GM10847 (cell line): ENCODE results near the gene TNFRSF18.

Experiments used
- POLR2A ChIP-seq: IDR thresholded peaks from 2 replicates; pipeline ENCODE4 v1.6.1; 2011; ENCODE audit not compliant: insufficient read length; ENCODE audit errors: extremely low read depth

Gene TNFRSF18

DNA sequence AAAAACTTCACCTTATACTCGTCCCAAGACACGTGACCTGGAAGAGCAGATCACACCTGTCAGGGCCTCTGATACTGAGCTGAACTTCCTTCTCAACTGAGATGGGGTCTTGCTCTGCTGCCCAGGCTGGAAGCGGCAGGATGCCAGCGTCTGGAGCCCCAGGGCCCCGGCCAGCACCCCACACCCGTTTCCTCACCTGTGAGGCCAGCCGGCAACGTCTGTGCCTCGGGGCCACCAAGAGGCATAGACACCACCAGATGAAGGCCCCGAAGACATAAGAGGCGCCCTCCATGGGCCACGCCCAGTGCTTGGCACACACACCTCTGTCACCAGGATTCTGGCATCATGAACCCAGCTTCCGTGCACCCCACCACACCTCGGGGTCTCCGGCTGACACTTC is 16.9 kb upstream of the TNFRSF18 start:
- no peak for TF ChIP-seq POLR2A

DNA sequence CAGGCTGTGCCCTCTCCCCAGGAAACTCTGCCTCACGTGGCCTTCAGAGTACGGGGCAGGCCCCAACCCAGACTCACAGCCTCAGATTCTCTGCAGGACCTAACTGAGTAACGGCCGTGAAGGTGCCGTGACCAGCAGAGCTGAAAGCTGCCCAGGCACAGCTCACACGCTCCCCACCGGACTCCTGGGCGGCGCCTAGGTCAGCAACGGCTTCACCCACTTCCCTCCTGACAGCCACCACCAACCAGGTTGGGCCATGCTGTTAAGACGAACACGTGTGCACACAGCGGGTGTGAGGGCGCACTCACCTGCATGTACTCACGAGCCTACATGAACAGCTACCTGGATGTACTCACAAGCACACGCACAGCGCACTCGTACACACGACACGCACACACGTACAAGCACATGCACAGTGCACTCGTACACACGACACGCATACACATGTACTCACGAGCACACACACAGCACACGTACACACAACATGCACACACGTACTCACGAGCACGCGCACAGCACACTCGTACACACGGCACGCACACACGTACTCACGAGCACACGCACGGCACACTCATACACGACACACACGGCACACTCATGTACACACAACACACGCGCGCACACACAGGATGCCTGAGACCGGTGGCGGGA is 16.3 kb upstream of the TNFRSF18 start:
- no peak for TF ChIP-seq POLR2A

DNA sequence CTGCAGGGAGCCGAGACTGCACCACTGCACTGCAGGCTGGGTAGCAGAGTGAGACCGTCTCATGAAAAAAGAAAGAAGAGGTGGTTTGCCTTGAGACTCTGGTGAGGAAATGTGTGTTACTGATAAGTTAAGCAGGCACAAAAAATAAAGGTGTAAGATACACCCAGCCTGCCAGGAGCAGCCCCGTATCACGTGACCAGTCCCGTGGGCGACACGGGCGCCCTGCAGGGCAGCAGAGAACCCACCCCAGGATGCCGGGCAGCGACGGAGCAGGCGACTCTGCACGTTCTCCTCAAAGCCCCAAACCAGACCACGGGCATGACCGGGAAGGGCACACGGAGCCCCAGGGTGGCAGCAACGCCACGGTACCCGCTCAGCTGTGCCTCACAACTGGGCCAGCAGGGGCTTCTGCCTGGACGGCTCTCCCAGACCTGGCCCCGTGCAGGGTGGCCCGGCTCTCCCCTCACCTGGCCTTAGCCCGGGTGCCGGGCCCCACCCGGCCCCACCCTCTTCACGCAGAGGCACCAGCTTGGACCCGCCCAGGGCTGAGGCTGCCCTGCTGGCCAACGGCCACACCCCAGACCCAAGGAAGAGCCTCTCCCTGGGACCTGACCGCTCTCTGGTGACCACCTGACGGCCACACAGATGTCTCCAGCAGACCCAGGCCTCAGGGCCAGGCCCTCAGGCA is 15.6 kb upstream of the TNFRSF18 start:
- no peak for TF ChIP-seq POLR2A

DNA sequence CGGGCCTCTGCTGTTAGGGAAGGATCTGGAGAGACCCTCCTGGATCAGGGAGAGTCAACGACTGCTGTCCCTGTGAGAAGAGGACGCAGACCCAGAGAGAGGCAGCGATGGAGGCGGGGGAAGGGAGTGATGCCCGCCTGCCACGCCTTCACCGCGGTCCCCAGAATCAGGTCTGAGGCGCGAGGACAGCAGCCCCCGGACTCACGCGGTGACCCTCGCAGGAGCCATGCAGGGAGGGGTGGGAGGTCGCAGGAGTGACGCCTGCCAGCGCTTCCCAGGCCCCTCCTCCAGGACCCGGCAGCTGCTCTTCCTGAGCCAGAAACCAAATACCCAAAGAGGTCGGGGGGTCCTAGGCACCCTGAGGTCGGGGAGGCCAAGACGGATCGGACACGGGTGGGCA is 13.8 kb upstream of the TNFRSF18 start:
- TF ChIP-seq POLR2A: no peak

DNA sequence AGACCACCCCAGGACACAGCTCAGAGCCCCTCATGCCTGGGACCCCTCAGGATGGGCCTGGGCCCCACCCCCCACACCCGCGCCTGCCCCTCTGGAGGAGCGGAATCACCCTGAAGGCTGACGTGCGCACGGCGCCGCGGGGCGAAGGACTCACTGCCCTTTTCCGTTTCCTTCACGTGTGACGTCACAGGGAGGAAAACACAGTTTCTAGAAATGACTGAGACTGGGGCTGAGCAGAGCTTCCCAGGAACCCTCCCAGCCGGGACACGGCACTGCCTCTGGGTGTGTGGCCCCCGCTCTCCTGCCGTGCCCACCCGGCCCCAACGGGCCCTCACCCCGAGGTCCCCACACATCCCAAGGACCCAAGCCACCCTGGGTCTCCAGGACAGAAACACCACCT is 12.9 kb upstream of the TNFRSF18 start:
- TF ChIP-seq POLR2A: no peak

DNA sequence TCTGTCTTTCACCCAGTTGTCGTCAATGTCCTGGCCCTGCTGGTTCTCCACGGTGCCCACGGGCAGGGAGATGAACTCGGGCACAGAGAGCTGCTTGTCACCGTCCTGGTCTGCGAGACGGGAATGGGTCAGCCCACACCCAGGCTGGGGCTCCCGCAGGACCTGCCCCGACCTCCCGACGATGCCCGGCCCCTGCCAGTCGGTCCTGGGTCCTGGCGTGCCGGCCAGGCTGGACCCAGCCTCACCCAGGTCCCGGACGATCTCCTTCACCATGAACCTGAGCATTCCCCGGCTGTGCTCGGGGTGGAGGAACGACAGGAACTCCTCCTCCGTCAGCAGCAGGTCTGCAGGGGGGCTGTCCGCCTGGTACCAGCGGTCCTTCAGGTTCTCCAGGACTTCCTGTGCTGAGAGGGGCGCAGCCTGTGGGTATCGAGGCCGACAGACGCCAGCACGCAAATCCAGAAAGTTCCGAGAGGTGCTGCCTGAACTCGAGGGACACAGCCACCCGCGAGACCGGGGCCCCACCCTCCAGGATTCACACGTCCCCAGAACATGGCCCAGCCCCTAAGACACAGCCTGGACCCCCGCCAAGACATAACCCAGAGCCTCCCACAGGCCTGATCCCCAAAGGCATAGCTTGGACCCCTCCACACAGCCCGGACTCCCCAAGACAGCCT is 12.3 kb upstream of the TNFRSF18 start:
- TF ChIP-seq POLR2A: no peak

DNA sequence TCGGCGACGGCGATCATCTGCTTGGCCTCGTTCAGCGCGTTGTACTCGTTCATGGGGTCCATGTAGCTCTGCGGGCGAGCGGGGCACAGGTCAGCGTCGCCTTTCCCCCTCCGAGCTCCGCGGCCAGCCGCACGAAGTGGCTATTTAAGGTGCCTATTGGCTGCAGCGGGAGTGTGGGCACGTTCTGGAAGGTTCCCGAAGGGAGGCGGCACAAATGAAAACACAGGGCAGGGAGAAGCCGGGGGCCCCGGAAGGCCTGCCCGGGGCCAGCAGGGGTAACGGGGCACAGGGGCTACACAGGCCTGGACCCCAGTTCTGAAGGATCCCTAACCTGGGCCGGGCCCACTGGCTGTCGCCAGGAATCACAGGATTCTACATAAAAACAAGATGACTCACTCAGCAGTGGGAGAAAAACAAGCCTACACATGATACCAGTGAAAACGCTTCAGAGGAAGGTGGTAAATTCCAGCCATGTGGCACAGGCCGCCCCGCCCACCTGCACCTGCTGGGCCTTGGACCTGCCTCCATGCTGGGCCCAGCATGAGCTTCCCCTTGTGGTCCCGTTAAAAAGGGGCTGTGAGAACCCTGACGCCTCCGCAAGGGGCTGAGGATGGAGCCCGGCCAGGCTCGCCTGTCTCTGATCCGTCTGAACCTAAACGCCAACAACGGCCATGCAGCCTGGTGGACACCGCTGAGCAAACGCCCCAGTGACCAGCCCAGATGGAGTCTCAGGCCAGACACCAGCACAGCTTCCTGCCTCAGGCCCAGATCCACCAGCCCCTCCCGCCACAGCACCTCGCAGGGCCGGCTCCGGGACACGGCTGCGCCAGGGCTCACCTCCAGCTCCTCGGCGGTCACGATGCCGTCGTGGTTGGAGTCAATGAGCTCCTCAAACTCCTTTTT is 11.5 kb upstream of the TNFRSF18 start:
- no peak for TF ChIP-seq POLR2A

DNA sequence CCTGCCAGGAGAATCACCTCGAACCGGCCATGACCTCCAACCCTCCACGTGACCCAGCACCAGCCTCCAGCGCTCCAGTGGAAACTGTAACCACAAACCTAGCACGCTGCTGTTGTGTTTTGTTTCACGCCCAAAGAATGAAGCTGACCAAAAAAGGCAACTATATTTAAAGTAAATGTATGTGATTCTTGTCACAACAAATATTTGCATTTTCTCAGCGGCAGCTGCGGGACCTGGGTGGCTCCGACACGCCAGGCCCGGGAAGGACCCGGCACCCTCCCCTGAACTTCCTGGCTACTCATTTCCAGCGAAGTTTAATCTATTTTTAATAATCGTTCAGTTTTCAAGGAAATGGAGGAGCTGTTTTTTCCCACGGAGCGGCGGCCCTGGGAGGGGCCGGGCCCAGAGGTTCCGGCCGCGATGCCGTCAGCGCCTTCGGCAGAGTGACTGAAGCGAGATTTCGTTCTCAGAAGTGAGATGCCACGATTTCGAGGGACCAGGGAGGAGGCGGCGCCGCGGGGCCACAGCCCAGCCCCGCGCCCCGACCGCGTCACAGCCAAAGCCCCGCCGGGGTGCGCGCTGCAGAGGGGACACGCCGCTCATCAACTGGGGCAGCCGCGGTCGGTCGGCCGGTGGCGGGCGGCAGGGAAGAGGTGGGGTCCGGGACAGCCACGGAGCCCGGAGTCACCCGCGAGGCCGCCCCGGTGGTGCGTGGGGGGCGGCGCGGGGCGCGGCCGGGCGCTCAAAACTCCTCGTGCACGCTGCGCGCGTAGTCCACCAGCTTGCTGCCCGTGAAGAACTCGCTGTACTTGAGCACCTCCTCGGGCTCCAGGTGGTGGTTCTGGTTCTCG is 10.6 kb upstream of the TNFRSF18 start:
- TF ChIP-seq POLR2A: no peak

DNA sequence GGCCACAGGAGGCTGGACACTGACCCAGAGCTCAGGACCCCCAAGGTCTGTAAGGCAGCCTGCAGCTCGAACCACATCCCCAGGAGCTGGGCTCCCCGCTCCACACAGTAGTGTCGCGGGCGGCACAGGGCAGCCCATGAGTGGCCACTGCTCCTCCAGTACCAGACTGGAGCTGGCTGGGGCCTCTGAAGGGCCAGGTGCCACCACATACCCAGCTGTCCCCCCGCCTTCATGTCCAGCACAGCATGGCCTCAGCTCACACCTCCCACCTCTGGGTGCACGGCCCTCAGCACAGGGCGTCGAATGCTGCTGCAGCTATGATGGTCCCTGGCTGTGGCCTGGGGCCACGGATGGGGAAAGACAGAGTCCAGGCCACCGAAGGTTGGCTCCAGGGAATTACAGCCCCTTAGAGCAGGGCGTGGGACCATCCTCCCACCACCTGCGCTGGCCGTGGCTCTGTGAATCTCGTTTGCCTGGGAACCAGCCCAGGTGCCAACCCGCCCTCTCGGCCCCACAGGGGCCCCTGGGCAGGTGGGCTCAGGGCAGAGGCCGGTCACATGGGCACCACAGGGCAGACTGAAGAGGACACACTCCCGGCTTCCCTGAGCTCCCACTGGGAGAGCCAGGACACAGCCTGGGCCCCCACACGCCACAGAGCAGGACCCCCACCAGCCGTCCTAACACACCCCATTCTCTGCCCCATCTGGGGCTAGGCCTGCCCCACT is 9.7 kb upstream of the TNFRSF18 start:
- no peak for TF ChIP-seq POLR2A

DNA sequence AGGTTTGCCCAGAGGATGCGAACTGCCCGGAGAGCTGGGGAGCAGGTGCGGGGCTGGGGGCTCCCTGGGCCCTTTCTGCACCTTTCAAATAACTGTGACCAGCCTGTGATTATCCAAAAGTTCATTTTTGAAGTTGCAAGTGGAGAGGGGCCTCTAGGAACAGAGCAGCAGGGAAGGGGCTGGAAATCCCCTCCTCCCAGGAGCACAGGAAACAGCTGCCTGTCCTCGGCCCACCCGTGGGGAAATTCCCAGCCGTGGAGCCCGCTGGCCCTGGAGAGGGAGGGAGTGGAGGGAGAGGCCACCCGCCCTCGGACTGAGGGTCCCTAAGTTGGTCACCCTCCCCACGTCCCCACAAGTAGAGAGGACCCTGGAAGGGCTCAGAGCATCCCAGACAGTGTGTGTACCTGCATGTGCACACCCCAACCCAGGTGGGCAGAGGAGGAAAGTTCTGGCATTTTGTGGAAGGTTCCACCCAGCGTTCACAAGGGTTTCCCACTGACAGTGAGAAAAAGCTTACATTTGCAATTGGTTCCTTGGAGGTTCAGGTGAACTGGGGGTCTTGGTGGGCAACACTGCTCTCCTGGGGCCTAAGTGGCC is 8.8 kb upstream of the TNFRSF18 start:
- no peak for TF ChIP-seq POLR2A

DNA sequence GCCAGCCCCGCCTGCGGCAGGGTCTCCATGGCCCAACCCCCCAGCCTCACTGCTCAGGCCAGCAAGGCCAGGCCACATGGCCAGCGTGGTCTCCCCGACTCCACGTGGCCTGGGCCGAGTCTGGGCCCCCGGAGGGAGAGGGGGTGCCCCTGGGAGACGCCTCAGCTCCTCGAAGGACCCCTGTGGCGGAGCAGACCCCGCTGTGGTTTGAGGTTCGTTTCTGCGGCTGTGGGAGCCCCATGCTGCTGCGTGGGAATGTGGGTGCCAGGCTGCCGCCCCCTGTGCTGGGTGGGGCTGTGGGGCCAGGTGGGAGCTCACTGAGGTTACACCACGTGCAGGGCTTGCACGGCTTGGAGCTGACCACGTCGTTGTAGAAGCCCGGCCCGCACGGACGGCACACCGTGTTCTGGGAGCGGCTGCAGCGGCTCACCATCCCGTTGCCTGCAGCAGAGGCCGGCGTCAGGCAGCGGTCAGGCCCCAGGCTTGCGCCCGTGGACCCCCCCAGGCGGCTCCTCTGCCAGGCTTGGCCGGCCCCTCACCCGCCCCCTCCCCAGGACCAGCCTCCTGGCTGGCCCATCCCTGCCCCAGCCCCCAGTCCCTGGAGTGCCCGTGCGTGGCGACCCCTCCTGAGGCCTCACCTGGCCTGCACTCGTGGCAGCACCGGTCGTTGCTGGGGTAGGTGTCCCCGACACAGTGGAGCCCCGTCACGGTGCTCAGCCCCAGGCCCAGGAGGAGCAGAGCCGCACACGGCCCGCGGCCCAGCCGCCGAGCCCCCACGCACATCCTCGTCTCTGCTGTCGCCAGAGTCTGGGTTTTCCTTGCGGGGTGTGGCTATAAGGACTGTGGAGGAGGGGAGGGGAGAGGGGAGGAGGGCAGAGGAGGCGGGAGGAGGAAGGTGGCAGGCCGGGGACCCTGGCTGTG is 7.2 kb upstream of the TNFRSF18 start, which contains the start of gene TNFRSF4:
Gene TNFRSF4, minus strand, starts transcription at position 809 of the 921 bp plus-strand sequence. Its CDS starts 26 bp downstream, at position 783.
- TF ChIP-seq POLR2A: no peak

DNA sequence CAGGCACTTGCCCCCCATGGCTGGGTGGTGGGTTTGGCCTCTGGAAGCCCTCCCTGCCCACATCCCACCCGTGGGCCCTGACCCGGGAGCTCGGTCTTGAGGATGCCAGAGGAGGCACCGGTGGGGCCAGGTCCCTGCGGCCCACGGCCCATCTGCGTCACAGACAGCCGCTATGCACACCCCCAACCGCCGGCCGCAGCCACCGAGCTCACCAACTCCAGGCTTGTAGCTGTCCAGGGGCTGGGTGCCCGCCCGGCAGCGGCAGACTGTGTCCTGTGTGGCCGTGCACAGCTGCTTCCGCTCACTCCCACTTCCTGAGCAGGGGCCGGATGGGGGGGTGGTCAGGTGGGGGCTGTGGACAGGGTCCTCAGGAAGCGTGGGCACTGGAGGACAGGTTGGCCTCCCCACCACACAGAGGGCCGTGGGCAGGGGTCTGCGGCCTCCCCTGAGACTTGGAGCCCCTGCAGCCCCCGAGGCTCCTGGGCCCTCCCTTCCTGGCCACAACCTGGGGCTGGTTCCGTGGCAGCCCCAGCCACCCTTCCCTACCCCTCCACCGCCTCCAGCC is 6.5 kb upstream of the TNFRSF18 start:
- TF ChIP-seq POLR2A: no peak
